Kidney (tissue), 14 donors: ENCODE data around the gene KLHL30. TPM values are rescaled to one million over a fixed set of nuclear protein-coding genes. Genes with fewer than 3 reads are reported as not detected.

Source experiments
- DNase-seq, 5 donors: peaks; one replicate each; pipeline ENCODE4 v3.0.0-alpha.2; 2013 to 2020
- FAIRE-seq: peaks from 2 replicates; lab custom pipeline; 2012; peaks lifted over from hg19 to GRCh38; lab: Jason Lieb, UNC
- H3K27ac ChIP-seq, 2 donors: one replicate each; pipeline ENCODE4 v1.7.0; 2013; ENCODE audit warnings: low read depth in 2 of 2, low read length in 2 of 2, inconsistent platforms in 1 of 2
- H3K27me3 ChIP-seq: one replicate; pipeline ENCODE4 v1.7.1; 2013; ENCODE audit warnings: low read length, inconsistent platforms; ENCODE audit not compliant: control insufficient read depth, insufficient read depth
- H3K36me3 ChIP-seq, 3 donors: one replicate each; pipeline versions ENCODE4 v1.7.0 to v1.7.1; 2013; ENCODE audit warnings: low read length in 3 of 3, control low read depth in 1 of 3, inconsistent platforms in 1 of 3; ENCODE audit not compliant: insufficient read depth in 3 of 3, control insufficient read depth in 2 of 3
- H3K4me1 ChIP-seq, 3 donors: one replicate each; pipeline versions ENCODE4 v1.7.0 to v1.7.1; 2013; ENCODE audit warnings: low read length in 3 of 3, inconsistent platforms in 1 of 3, low read depth in 1 of 3; ENCODE audit not compliant: control insufficient read depth in 2 of 3, insufficient read depth in 2 of 3
- H3K4me3 ChIP-seq, 3 donors: one replicate each; pipeline versions ENCODE4 v1.7.0 to v1.8.1; 2013; ENCODE audit warnings: low read length in 3 of 3, control low read depth in 1 of 3, inconsistent platforms in 1 of 3
- H3K9ac ChIP-seq, 3 donors: one replicate each; pipeline versions ENCODE4 v1.7.0 to v1.7.1; 2013; ENCODE audit warnings: low read length in 3 of 3, control low read depth in 1 of 3, inconsistent platforms in 1 of 3
- H3K9me3 ChIP-seq, 3 donors: one replicate each; pipeline versions ENCODE4 v1.7.0 to v1.7.1; 2013; ENCODE audit warnings: low read length in 3 of 3, control low read depth in 1 of 3, inconsistent platforms in 1 of 3; ENCODE audit not compliant: control insufficient read depth in 2 of 3, insufficient read depth in 1 of 3
- CTCF ChIP-seq: IDR thresholded peaks from 3 replicates; pipeline ENCODE4 v1.5.1; 2012; ENCODE audit warnings: mild to moderate bottlenecking, moderate library complexity, borderline replicate concordance; ENCODE audit not compliant: insufficient read depth; ENCODE audit errors: extremely low read depth
- intact Hi-C: fragments of 100-400 bp; cut with DNase I; formaldehyde crosslinking; loops from one replicate; pipeline ENCODE4 v1.11.1; 2022
- polyA plus RNA-seq: library from polyadenylated mRNA; stranded (reverse); fragments of 350-450 nt; fragmentation: Illumina TruSeq; extraction: RNeasy Lipid Tissue Mini Kit (QIAGEN cat#74804); gene quantifications from one replicate; pipeline ENCODE4 v1.2.3, GENCODE V29; 2014; ENCODE audit warnings: low read depth, low replicate concordance; ENCODE audit not compliant: insufficient read depth
- total RNA-seq: library from RNA; stranded (reverse); fragmentation: NEBNext Ultra II Directional; extraction: Animal tissue kit (Norgen Biotek cat#: 25700); gene quantifications from one replicate; pipeline ENCODE4 v1.2.1, GENCODE V29; 2021
- donor health status: control.
- donor health status: control.
- donor health status: control.
- donor health status: control.
- donor health status: control.
- donor health status: DM: yes; HTN: yes; CAD: no.
- donor health status: Normal renal cell carcinoma (clear cell type).

KLHL30 gene
- total and polyA plus RNA-seq, 2 donors from 2014 or later = 0.24 to 5.7 TPM

- Histone ChIP-seq H3K4me3 (no peak overlapping the region), H3K27me3 (no peaks in the 10 kb centered on the region), H3K4me1 (no peaks in the 10 kb centered on the region), H3K9ac (no peak overlapping the region), H3K9me3 (no peaks in the 10 kb centered on the region), H3K27ac (no peak overlapping the region), H3K36me3 (peaks cover 0 to 3% (median 2%) of the 10 kb centered on the region in 3 donors)
- DNase-seq = no peak
- intact Hi-C loops = no loop called here
- FAIRE-seq = no peak
- TF ChIP-seq CTCF = no peak
These were observed 45.9 kb upstream of the KLHL30 start for GRCh38 chr2:238092486-238093035.

- Histone ChIP-seq H3K9me3 (no peaks in the 10 kb centered on the region), H3K36me3 (peaks cover 0 to 3% (median 2%) of the 10 kb centered on the region in 3 donors), H3K4me3 (no peak overlapping the region), H3K27me3 (no peaks in the 10 kb centered on the region), H3K4me1 (no peaks in the 10 kb centered on the region), H3K27ac (no peak overlapping the region), H3K9ac (no peak overlapping the region)
- DNase-seq = peak in 1 of 5 donors; percentile 65
- FAIRE-seq = no peak
- no peak for TF ChIP-seq CTCF
- intact Hi-C loops = no loop called here
These were observed 45.0 kb upstream of the KLHL30 start for GRCh38 chr2:238093181-238094140.

GRCh38 chr2:238094438-238095022 is 43.9 kb upstream of the KLHL30 start:
- H3K36me3 ChIP-seq = peaks cover 0 to 3% (median 2%) of the 10 kb centered on the region in 3 donors

More at GRCh38 chr2:238094438-238095022, 43.9 kb upstream of the KLHL30 start:
- TF ChIP-seq CTCF = no peak
- Histone ChIP-seq H3K27me3 (no peaks in the 10 kb centered on the region), H3K4me1 (no peaks in the 10 kb centered on the region), H3K27ac (no peak overlapping the region), H3K4me3 (no peak overlapping the region), H3K9ac (no peak overlapping the region), H3K9me3 (no peaks in the 10 kb centered on the region)
- intact Hi-C loops = no loop called here
- DNase-seq (peak in 1 of 5 donors; percentile 57), FAIRE-seq (no peak)
